G401.6 (cell line): Measurements from ENCODE around the gene IL12RB2.

Experiments used
- FAIRE-seq: peaks from 2 replicates; lab custom pipeline; 2012; peaks lifted over from hg19 to GRCh38; lab: Jason Lieb, UNC

IL12RB2 gene, protein sequence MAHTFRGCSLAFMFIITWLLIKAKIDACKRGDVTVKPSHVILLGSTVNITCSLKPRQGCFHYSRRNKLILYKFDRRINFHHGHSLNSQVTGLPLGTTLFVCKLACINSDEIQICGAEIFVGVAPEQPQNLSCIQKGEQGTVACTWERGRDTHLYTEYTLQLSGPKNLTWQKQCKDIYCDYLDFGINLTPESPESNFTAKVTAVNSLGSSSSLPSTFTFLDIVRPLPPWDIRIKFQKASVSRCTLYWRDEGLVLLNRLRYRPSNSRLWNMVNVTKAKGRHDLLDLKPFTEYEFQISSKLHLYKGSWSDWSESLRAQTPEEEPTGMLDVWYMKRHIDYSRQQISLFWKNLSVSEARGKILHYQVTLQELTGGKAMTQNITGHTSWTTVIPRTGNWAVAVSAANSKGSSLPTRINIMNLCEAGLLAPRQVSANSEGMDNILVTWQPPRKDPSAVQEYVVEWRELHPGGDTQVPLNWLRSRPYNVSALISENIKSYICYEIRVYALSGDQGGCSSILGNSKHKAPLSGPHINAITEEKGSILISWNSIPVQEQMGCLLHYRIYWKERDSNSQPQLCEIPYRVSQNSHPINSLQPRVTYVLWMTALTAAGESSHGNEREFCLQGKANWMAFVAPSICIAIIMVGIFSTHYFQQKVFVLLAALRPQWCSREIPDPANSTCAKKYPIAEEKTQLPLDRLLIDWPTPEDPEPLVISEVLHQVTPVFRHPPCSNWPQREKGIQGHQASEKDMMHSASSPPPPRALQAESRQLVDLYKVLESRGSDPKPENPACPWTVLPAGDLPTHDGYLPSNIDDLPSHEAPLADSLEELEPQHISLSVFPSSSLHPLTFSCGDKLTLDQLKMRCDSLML

DNA sequence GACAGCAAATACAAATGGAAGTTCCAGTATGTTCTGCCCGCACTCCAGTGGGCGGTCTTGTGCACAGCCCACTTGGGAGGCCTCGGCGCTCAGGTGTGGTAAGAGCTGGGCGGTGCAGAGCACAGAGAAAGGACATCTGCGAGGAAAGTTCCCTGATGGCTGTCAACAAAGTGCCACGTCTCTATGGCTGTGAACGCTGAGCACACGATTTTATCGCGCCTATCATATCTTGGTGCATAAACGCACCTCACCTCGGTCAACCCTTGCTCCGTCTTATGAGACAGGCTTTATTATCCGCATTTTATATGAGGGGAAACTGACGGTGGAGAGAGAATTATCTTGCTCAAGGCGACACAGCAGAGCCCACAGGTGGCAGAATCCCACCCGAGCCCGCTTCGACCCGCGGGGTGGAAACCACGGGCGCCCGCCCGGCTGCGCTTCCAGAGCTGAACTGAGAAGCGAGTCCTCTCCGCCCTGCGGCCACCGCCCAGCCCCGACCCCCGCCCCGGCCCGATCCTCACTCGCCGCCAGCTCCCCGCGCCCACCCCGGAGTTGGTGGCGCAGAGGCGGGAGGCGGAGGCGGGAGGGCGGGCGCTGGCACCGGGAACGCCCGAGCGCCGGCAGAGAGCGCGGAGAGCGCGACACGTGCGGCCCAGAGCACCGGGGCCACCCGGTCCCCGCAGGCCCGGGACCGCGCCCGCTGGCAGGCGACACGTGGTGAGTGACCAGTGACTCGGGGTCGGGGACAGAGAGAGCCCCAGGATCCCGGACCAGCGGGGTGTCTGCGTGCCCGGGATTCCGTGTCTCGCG is at the start of gene IL12RB2:
IL12RB2 (plus strand) TSS at position 623 of the 810 bp plus-strand sequence. CDS start 12,496 bp downstream, outside the sequence.
- FAIRE-seq, result no peak

DNA sequence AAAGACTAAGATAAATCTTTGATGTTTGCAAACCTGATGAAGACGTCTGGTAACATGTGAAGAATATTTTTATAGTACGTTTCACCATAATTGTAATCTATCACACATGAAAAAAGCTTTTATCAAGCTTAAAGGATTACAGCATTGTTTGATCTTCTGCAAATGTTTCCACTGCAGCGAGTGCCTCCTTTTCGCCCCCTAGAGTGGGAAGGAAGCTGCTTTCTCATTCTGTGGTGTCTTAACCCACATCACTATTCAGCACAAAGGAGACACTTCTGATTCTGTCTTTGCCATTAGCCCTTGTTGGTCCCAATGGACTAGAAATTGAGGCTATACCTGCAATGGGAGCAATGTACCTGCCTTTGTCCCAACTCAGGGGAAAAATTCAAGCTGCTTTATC is 46.0 kb upstream of the IL12RB2 start:
- FAIRE-seq, result no peak

DNA sequence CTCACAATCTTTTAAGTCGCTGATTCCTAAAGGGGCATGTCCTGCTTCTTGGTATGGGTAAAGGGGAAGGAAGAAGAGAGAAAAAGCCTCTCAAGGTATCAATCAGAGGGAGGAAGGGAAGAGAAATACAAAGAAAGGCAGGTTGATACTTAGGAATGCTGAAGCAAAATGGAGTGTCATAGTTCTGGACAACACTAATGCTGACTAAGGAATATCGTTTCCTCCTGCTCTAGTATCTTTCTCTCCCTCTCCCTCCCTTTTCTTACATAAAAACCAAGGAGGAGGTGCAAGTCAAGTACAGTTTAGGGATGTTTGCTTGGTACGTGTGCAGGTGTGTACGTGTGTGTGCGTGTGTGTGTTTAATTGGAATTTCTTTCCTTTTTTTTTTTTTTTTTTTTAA is 44.9 kb upstream of the IL12RB2 start:
- FAIRE-seq, result no peak

DNA sequence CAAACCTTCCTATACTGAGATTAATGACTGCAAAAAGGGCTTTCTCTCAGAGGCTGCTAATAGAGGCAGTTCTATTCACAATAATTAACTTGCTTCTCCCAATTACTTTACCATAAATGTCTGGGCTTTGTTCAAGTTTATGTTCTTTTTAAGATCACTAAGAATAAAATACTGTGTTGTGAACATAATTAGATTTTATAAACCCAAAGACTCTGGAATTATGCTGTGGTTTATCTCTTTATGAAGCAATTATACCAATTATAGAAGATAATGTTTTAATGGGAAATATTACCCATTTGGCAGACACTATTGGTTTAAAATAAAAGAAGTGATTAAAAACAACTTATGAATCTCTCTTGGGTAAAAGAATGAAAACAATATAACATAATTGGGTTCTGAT is 43.5 kb upstream of the IL12RB2 start:
- no peak for FAIRE-seq

DNA sequence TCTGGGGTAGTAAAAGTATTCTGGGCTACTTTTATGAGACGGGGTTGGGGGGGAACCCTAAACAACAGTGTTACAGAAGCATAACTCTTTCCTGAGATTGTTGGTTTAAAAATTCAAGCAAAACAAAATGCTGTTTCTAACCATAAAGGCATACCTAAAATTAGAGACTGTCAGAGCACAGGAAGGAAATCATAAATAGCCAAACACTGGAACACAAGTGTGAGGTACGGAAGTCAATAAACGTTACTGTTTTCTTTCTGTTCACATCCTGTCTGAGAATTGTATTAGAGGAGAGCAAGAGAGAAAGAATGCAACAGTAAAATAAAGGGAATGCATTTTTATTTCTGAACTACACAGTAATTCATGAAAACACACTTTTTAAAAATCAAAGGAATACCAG is 42.8 kb upstream of the IL12RB2 start:
- FAIRE-seq, result no peak

DNA sequence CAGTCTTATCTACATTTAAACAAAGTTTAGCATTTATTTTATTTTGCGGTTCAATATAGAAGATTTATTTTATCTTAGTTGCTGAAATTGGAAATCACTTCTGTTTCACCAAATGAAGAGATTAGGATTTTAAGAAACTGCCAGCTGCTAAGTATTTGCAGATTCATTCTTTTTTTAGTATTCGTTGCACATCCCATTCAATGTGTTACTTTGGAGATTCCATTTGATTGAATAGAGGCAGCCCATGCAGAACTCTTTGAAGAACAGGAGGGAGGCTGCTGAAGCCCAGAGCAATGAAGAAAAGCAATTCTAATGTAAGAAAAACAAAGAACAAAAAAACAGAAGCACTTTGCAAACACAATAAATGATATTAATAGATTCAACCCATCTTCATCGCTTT is 38.6 kb upstream of the IL12RB2 start:
- no peak for FAIRE-seq

DNA sequence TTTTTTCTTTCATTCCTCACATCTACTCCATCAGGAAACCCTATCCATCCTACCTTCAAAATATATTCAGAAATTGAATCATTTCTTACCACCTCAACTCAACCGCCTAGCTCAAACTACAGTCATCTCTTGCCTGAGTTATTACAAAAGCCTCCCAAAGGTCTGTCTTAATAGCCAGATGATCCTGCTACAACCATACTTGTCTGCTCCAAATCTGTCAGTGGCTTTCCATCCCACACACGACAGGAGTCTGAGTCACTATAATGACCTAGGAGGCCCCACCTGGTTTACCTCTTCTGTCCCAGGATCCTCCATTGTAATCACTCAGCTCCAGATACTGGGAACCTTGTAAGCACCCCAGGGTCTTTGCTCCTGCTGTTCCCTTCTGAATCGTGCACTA is 37.1 kb upstream of the IL12RB2 start:
- FAIRE-seq, result no peak

DNA sequence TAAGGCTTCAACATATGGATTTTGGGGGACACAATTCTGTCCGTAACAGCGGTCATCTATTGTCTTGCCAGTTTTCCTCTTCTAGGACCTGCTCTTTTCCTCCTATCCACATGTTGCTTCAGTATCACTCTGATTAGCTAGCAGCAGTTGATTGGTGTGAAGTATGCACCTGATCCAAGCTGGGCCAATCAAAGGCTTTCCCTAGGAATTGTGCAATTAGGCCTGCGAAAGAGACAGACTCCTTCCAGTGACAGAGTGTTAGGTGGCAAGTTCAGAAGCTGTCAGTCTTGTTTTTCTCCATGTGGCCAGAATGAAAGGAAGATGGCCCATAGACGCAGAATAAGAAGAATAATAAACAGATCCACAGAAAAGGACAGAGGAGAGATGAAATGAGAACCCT is 34.1 kb upstream of the IL12RB2 start:
- FAIRE-seq, result no peak

DNA sequence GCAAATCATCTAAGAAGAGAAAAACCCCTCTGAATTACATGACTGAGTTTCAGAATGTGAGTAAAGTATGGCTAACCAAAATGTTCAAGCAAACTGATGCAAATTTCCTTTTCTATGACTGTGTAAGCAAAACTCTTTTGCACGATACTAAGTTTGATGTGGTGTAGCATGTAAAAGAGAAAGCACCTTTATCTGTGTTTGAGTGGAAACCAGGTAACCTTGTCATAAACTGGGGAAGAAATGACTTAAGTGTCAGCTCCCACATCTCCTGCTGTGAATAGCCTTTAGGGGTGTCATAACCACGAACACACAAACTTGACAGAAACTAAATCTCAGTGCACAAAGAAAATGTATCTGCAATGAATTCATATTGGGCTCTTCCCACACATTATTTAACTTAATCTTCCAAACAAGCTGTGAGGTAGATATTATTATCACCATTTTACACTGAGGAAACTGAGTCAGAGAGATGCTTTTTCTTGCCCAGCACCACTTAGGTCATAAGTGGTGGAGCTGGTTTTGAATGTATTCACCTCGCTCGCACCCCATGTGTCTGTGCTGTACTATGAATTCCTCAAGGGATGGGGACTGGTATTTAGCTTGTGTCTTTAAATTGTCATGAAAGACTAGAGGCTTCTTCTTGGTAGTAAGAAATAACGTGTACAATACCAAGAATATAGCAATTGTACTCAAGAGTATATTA is 32.9 kb upstream of the IL12RB2 start:
- no peak for FAIRE-seq

DNA sequence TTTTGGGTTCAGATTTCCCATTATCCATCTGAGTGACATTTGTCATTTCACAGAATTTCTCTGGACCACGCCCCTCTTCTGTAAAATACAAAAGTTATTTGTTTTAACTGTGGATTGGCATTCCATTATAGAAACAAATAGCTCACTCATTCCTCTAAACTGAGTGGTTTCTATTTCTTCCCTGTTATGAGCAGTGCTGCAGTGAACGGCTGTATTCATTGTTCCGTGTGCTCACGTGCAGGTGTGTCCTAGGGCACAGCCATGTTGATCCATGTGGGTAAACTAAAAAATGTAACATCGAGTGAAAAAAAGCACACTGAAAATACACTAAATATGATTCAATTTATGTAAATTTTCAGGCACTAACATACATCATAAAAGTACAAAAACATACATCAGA is 27.0 kb upstream of the IL12RB2 start:
- no peak for FAIRE-seq

DNA sequence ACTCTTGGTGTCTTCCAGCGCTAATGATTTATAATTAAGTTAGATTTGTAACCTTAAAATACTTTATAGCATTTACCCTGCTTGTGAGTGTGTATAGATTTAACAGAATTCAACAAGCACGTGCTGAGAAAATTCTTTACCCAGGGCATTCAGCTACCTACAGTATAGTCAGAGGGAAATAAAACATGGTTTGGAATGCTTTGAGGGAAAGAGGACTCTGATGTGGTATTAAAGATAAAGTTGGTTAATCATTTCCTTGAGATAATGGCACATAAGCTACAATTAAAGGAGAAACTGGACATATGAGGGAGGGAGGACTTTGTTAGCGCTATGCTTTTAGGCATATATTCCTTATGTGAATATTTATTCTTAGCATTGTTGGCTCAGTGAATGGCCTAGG is 26.4 kb upstream of the IL12RB2 start:
- no peak for FAIRE-seq

DNA sequence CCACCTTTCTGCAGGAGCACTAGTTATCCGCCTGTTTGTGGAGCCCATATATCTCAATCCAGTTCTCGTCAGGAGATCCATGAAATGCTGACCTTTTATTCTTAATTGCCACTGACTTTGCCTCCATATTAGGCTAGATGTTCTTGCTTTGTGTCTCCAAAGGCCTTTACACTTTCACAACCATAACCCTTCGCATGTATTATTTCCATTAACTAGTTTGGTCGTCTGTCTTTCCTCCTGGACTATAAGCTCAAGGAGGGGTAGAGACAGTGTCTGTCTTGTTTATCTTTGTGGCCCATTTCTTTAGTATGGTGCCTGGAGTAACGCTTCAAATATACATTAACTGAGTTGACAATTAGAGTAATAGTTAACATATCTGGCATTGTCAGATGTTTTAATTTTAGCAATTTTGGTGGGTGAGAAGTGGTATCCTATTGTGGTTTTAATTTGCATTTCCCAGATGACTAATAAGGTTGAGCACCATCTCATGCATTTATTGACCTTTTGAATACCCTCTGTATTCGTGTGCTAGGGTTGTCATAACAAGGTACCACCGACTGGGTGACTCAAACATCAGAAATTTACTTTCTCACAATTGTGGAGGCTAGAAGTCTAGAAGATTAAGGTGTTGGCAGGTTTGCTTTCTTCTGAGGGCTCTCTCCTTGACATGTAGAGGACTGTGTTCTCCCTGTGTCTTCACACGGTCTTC is 21.7 kb upstream of the IL12RB2 start:
- no peak for FAIRE-seq

DNA sequence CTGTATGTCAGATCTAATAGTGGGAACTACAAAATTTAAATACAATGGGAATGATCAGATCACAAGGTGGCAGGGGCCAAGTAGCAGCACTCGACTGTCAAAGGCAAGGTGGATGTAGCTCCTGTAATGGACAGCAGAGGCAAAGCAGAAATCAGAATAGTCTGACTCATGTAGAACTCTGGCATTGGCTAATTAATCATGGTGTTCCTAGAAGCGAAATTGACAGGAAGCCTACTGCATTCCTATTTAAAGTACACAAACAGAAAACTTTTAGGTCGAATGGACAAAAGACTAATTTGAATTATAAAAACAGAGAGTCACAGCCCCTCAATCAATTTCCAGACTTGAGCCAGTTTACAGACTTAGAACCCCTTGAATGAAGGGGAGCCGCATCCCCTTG is 17.4 kb upstream of the IL12RB2 start:
- FAIRE-seq, result no peak

DNA sequence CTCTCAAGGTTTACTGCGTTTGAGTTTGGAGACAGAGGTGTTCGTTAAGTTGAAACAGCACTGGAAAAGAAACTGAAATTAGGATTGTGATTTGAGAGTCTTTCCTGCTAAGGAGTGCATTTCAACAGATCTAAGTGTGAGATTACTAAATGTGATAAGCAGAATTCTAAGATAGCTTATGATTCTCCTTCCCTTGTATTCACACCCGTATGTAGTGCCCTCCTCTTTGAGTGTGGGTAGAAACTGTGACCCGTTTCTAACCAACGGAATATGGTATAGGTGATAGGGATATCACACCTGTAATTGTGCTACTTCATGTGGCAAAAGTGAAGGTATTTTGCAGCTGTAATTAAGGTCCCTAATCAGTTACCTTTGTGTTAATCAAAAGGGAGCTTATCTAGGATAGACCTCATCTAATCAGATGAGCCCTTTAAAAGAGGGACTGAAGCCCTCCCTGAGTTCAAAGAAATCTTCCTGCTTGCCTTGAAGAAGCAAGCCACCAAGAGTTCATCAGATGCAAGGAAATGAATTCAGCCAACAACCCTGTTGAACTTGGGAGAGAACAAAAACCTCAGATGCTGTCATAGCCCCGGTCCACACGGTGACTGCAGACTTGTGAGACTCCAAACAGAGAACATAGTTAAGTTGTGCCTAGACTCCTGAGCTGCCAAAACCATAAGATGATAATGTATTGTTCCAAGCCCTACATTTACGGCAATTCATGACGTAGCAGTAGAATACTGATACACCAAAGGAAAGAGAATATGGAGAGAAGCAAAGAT is 12.6 kb upstream of the IL12RB2 start:
- FAIRE-seq, result no peak

DNA sequence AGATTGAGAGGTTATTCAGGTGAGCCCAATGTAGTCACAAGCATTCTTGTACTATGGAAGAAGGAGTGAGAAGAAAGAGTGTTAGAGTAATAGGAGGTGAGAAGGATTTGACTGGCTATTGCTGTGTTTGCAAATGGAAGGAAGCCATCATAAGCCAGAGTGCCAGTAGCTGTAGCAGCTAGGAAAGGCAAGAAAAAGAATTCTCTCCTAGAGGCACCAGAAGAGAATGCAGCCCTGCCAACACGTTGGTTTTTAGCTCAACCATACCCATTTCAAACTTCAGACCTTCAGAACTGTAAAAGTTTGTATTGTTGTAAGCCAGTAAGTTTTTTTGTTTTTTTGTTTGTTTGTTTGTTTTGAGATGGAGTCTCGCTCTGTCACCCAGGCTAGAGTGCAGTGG is 8.9 kb upstream of the IL12RB2 start:
- FAIRE-seq, result no peak

DNA sequence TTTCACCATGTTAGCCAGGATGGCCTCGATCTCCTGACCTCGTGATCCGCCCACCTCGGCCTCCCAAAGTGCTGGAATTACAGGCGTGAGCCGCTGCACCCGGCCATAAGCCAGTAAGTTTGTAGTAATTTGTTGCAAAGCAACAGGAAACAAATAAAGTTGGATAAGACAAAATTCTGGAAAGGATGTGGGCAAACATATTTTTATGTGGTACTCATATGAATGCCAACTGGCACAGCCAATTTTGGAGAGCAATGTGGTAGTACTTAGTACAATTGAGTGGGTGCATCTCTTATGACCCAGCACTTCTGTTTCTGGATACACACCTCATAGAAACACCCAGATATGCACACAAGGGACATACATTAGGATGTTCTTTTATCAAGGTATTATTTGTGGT is 8.4 kb upstream of the IL12RB2 start:
- no peak for FAIRE-seq

DNA sequence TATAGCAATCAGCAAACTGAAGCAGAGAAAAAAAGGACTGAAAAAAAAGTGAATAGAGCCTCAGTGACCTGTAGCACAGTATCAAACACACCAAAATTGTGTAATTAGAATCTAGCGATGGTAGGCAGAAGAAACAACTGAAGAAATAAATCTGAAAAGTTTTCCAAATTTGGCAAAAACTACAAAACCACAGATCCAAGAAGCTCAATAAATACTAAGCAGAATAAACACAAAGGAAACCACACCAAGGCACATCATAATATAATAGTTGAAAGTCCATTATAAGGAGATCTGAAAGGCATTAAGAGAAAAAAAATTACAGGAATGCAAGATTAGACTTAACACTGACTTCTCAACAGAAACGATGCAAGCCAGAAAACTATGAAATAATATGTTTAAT is 7.1 kb upstream of the IL12RB2 start:
- no peak for FAIRE-seq

DNA sequence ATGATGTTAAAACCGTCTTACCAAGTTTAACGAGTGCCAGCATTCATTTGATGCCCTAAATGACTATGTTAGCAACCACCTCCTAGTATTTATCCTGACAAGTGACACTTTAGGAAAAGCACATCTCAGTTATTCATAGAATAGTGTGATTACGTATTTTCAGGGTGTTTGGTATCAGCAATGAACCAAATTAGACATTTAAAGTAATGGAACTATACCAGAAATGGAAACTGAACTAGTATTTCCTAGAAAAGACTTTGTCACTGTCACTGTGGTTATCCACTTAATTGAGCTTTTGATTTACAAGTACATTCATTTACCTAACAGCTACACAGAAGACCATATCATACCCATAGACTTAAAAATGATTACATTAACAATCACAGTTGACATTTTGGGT is 3.6 kb upstream of the IL12RB2 start:
- FAIRE-seq, result no peak

DNA sequence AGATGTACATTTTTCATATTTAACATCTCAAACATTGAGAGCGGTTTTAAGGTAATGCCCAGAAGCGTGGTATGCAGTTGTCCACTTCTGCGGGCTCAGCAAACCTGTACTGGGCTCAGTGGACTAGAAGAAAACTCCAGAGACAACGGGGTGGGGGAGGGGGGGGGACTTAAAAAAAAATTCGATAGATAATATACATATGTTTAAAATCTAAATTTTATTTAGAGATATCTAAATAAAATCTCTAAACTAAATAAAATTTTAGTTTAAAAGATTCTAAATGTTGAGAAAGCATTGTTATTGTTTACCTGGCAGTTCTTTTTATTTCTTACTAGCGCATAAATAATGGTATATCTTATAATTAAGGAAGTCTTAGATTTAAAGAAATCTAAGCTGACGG is 1.1 kb upstream of the IL12RB2 start:
- no peak for FAIRE-seq

DNA sequence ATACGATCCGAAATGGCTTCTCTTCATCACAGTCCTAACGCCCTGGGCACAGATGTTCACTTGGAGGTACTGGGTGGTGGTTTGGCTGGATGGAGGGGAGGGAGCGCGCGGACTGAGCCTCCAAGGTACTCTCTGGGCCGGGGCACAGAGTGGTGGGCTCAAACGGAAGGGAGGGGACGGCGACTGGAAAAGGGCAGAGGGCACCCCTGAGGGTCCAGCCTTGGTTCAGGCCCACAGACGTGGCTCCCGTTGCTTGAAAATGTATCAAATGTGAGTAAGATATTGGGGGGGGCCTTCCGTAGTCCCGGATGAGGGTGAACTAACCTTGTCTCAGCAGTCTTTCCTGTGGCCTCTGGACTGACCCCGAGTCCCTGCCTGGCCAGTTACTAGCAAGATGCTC is 463 bp downstream of the IL12RB2 start:
- no peak for FAIRE-seq

DNA sequence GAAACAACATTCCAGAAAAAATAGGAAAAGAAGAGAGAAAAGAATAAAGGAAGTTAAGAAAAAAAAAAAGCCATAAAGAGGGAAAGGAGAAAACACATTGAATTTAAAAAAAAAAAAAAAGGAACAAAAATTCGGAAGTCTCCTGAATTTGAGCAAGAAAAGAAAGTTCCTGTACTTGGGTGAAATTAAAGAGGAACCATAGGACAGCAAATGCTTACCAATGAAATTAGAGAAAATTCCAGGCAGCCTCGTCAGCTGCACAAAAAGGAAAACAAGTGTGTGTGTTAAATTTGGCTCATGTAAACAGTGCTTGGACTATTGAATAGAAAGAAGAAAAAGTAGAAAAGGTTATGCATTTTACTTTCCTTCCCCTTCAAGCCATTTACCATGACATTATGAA is 4.9 kb downstream of the IL12RB2 start:
- FAIRE-seq, result no peak
